GM23248 (cell line): ENCODE results near the gene R3HDM2.

Source experiments
- EZH2 ChIP-seq: fragments of 200-600 bp; sonication (generic); IDR thresholded peaks from 2 replicates; pipeline ENCODE4 v1.6.1; 2018; ENCODE audit warnings: antibody characterized with exemption, mild to moderate bottlenecking; ENCODE audit not compliant: insufficient read depth, poor library complexity, severe bottlenecking
- EZH2phosphoT487 ChIP-seq: fragments of 200-600 bp; sonication (generic); IDR thresholded peaks from 2 replicates; pipeline ENCODE4 v1.6.1; 2018; ENCODE audit warnings: antibody characterized with exemption, moderate library complexity, mild to moderate bottlenecking, low read depth; ENCODE audit not compliant: insufficient read depth

GRCh38 chr12:57224973-57225679 lies 205.7 kb downstream of the R3HDM2 start:
- TF ChIP-seq EZH2phosphoT487 (no peak), EZH2 (no peak)
